CMK (cell line): ENCODE results near the gene CKLF.
"Not testable (repeated sequence)": the region's sequence is repeated elsewhere in the genome, so short reads cannot be mapped to it uniquely, and the experiment has no call there.

Source experiments
- DNase-seq: peaks from one replicate; pipeline ENCODE4 v3.0.0-alpha.2; 2010; ENCODE audit warnings: low read depth

The CKLF gene

GRCh38 chr16:66552286-66553177 is at the start of gene CKLF:
Gene CKLF, plus strand, starts transcription at chr16:66552576. Its CDS starts 140 bp downstream, at chr16:66552716.
- peak; percentile 77 for DNase-seq

- no peak for DNase-seq
Observed at GRCh38 chr16:66503030-66503429, 49.3 kb upstream of the CKLF start.

- no peak for DNase-seq
Observed at GRCh38 chr16:66503612-66504011, 48.8 kb upstream of the CKLF start.

GRCh38 chr16:66507731-66508239 is 44.6 kb upstream of the CKLF start:
- no peak for DNase-seq

GRCh38 chr16:66508248-66508913 is 44.0 kb upstream of the CKLF start:
- no peak for DNase-seq

- no peak for DNase-seq
Observed at GRCh38 chr16:66508914-66509496, 43.4 kb upstream of the CKLF start.

GRCh38 chr16:66509576-66509975 is 42.8 kb upstream of the CKLF start:
- DNase-seq = no peak

GRCh38 chr16:66510298-66510697 is 42.1 kb upstream of the CKLF start:
- DNase-seq = no peak

GRCh38 chr16:66510711-66511601 is 41.4 kb upstream of the CKLF start:
- no peak for DNase-seq

GRCh38 chr16:66511602-66512271 is 40.6 kb upstream of the CKLF start:
- DNase-seq = no peak

- DNase-seq = no peak
Observed at GRCh38 chr16:66512272-66513110, 39.9 kb upstream of the CKLF start.

- DNase-seq = no peak
Observed at GRCh38 chr16:66513111-66513723, 39.2 kb upstream of the CKLF start.

- DNase-seq = not testable (repeated sequence)
Observed at GRCh38 chr16:66514391-66514790, 38.0 kb upstream of the CKLF start.

GRCh38 chr16:66514980-66515595 is 37.3 kb upstream of the CKLF start:
- DNase-seq = not testable (repeated sequence)

GRCh38 chr16:66515596-66516508 is 36.5 kb upstream of the CKLF start:
- DNase-seq = no peak

- no peak for DNase-seq
Observed at GRCh38 chr16:66516509-66516807, 35.9 kb upstream of the CKLF start.

- DNase-seq = peak; percentile 97
Observed at GRCh38 chr16:66516808-66517585, 35.4 kb upstream of the CKLF start.
